Tibial artery (tissue), 4 donors: ENCODE measurements around the gene IL21R.
A peak's percentile ranks its signal among the peaks of the same experiment; 100 is the strongest.
"Not testable (repeated sequence)": the region's sequence is repeated elsewhere in the genome, so short reads cannot be mapped to it uniquely, and the experiment has no call there.

Source experiments
- DNase-seq, 2 donors: peaks; one replicate each; pipeline ENCODE4 v3.0.0-alpha.2; 2019
- H3K27ac ChIP-seq, 2 donors: fragments of 200-600 bp; sonication (generic) in 1 of 2; 1 replicate in 1 of 2; 2 replicates in 1 of 2; pipeline ENCODE4 v1.5.1; 2018 to 2019; ENCODE audit warnings: mild to moderate bottlenecking in 1 of 2
- H3K27me3 ChIP-seq, 2 donors: fragments of 200-600 bp; sonication (generic) in 1 of 2; one replicate each; pipeline versions ENCODE4 v1.5.1 to v1.6.0; 2016 to 2019
- H3K36me3 ChIP-seq, 3 donors: fragments of 200-600 bp; sonication (generic) in 2 of 3; one replicate each; pipeline ENCODE4 v1.5.1; 2016 to 2019; ENCODE audit warnings: mild to moderate bottlenecking in 2 of 3
- H3K4me1 ChIP-seq, 4 donors: fragments of 200-600 bp; sonication (generic) in 2 of 4; 1 replicate in 3 of 4; 2 replicates in 1 of 4; pipeline ENCODE4 v1.5.1; 2016 to 2019
- H3K4me3 ChIP-seq, 2 donors: fragments of 200-600 bp; sonication (generic) in 1 of 2; 1 replicate in 1 of 2; 2 replicates in 1 of 2; pipeline ENCODE4 v1.5.1; 2018 to 2019; ENCODE audit warnings: mild to moderate bottlenecking in 2 of 2
- H3K9me3 ChIP-seq, 3 donors: fragments of 200-600 bp; sonication (generic) in 1 of 3; one replicate each; pipeline ENCODE4 v1.5.1; 2016 to 2019
- intact Hi-C: fragments of 100-400 bp; cut with DNase I; formaldehyde crosslinking; loops from one replicate; pipeline ENCODE4 v1.15.0; 2023; ENCODE audit warnings: low total_unique reads
- TF ChIP-seq, protein P1 (sequence below), 2 experiments: fragments of 200-600 bp in 1 of 2; fragments of 450-650 bp in 1 of 2; IDR thresholded peaks; one replicate each; pipeline ENCODE4 v1.5.1; 2017 to 2019; ENCODE audit warnings: antibody characterized with exemption in 2 of 2, mild to moderate bottlenecking in 1 of 2, moderate library complexity in 1 of 2

The IL21R gene

DNA sequence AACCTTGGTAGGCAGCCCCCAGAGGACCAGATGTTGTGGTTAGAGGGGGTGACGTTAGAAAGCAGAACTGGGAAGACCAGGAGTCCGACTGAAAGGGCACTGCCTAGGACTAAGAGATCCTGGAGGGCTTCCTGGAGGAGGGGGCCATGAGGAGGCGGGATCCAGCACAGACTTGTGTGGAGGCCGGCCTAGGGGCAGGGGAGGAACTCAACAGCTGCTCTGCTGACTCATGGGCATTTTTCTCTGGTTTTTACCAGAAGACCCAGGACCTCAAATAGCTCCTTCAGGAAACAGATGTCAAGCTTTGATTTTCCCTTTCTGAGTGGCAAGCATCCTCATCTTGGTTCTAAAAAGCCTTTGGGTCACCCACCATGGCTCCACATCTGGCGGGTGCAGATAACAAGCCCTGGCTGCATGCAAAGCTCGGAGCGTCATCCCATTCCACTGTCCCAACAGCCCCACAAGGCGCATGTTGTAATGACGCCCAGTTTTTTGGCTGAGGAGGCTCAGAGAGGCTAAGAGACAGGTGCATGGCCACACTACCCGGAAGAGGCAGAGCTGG lies 29.0 kb downstream of the IL21R start:
- no peak for DNase-seq
- Histone ChIP-seq H3K4me3 (no peak overlapping the region), H3K36me3 (no peaks in the 10 kb centered on the region), H3K9me3 (no peaks in the 10 kb centered on the region), H3K27me3 (peaks cover 0 to 16% of the 10 kb centered on the region in 2 donors), H3K4me1 (no peaks in the 10 kb centered on the region), H3K27ac (no peak overlapping the region)
- intact Hi-C loops, result no loop called here
- TF ChIP-seq, protein P1, sequence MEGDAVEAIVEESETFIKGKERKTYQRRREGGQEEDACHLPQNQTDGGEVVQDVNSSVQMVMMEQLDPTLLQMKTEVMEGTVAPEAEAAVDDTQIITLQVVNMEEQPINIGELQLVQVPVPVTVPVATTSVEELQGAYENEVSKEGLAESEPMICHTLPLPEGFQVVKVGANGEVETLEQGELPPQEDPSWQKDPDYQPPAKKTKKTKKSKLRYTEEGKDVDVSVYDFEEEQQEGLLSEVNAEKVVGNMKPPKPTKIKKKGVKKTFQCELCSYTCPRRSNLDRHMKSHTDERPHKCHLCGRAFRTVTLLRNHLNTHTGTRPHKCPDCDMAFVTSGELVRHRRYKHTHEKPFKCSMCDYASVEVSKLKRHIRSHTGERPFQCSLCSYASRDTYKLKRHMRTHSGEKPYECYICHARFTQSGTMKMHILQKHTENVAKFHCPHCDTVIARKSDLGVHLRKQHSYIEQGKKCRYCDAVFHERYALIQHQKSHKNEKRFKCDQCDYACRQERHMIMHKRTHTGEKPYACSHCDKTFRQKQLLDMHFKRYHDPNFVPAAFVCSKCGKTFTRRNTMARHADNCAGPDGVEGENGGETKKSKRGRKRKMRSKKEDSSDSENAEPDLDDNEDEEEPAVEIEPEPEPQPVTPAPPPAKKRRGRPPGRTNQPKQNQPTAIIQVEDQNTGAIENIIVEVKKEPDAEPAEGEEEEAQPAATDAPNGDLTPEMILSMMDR (IDR thresholded peaks at IDR 0.05), result no peak

DNA sequence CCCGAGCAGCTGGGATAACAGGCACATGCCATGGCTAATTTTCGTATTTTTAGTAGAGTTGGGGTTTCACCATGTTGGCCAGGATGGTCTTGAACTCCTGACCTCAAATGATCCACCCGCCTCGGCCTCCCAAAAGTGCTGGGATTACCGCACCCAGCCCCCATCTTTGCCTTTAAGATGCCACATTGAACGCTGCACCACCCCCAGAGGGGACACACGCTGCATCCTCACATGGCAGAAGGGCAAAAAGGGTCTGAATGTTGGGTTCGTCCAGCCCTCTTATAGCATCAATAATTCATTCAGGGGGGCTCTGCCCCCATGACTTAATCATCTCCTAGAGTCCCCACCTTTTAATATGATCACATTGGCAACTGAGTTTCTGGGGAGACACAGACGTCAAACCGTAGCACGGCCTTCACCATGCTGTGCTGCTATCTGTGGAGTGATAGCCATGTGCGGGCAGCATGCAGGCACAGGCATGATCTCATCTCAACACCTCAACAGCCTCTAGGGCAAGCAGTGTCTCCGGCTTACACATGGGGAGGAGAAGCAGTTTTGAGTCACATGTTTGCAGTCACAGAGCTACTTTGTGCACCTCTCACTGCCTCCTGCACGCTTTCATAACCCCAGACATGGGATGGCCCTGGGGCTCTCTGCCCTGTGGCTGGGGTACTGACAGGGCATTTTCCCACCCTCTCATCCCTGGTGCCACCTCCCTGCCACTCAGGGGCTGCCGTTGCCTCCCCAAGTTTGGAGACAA lies 30.0 kb downstream of the IL21R start:
- no peak overlapping the region for H3K27ac ChIP-seq
- intact Hi-C loops, result no loop called here
- DNase-seq, result peak in 1 of 2 donors; percentile 24

GRCh38 chr16:27432558-27432957 lies 30.6 kb downstream of the IL21R start:
- Histone ChIP-seq H3K36me3 (no peaks in the 10 kb centered on the region), H3K27me3 (peaks cover 0 to 22% of the 10 kb centered on the region in 2 donors), H3K4me3 (no peak overlapping the region), H3K4me1 (no peaks in the 10 kb centered on the region), H3K9me3 (no peaks in the 10 kb centered on the region), H3K27ac (no peak overlapping the region)
- DNase-seq, result peak in 1 of 2 donors; percentile 41
- intact Hi-C loops, result no loop called here
- TF ChIP-seq, protein P1 (IDR thresholded peaks at IDR 0.05), result no peak

More for the DNA sequence above, 30.0 kb downstream of the IL21R start:
- H3K9me3 ChIP-seq, result no peaks in the 10 kb centered on the region
- H3K4me3 ChIP-seq, result no peak overlapping the region
- H3K4me1 ChIP-seq, result no peaks in the 10 kb centered on the region
- no peaks in the 10 kb centered on the region for H3K36me3 ChIP-seq
- TF ChIP-seq, protein P1 (IDR thresholded peaks at IDR 0.05), result no peak
- H3K27me3 ChIP-seq, result peaks cover 0 to 17% of the 10 kb centered on the region in 2 donors

GRCh38 chr16:27433191-27433590 lies 31.2 kb downstream of the IL21R start:
- H3K27ac ChIP-seq, DNase-seq, intact Hi-C loops, H3K9me3 ChIP-seq, H3K36me3 ChIP-seq, H3K4me1 ChIP-seq, H3K4me3 ChIP-seq: not testable (repeated sequence)
- peaks cover 0 to 21% of the 10 kb centered on the region in 2 donors for H3K27me3 ChIP-seq

- Histone ChIP-seq H3K36me3 (no peaks in the 10 kb centered on the region), H3K9me3 (no peaks in the 10 kb centered on the region), H3K27me3 (peaks cover 0 to 19% of the 10 kb centered on the region in 2 donors), H3K27ac (no peak overlapping the region), H3K4me1 (no peaks in the 10 kb centered on the region), H3K4me3 (no peak overlapping the region)
- peak in 1 of 2 donors; percentile 20 for DNase-seq
- TF ChIP-seq, protein P1 (IDR thresholded peaks at IDR 0.05), result no peak
- intact Hi-C loops, result no loop called here
Observed at GRCh38 chr16:27433636-27434035, 31.7 kb downstream of the IL21R start.
